Measurements from ENCODE around the gene RPRM. TPM values are rescaled to one million over a fixed set of nuclear protein-coding genes. Genes with fewer than 3 reads are reported as not detected.
"Not testable (repeated sequence)": the region's sequence is repeated elsewhere in the genome, so short reads cannot be mapped to it uniquely, and the experiment has no call there.

RPRM gene
- 2.8 TPM for polyA plus RNA-seq (2012; ENCODE audit: insufficient read depth, insufficient read length)

DNA sequence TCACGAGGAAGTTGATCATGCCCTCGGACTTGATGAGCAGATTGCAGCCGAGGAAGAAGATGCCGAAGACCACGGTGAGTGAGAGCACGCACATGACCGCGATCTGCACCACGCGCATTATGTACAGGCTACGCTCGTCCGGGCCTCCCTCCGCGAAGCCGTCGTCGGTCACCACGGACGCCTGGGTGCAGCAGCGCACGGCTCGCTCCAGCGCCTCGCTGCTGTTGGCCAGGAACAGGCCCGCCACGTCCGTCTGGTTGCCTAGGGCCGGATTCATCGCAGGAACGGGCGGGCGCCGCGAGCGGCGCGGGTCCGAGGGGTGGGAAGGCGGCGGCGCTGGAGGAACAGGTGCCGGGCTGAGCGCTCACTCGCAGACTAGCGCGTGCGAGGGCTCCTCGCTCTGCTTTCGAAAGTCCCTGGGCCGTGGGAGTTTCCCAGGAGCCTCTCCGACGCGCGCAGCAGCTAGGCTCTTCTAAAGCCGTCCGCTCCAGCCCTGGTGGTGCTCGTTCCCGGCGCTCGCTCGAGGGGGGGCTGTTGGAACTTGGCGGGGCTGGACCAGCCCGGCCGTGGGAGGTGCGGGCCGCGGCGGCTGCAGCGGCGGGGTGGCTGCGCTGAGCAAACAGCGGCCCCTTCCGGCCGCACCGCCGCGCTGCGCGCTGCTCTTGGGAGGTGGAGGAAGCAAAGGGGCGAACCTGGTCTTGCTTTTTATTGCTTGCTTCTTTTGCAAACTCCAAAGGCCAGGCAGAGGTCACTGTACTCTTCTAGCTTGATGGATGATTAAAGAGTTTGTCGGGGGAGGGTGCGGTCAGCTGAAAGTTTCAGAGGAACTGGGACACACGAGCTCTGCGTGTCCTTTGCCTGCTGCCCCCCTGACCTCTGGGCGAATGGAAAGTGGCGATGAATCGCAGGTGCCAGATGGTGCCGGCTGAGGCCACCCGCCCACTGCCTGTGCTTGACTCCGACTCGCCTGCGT is at the start of gene RPRM:
Gene RPRM (minus strand): TSS at position 474 of the 973 bp plus-strand sequence. CDS start 197 bp downstream, at position 277.
- H3K4me3 ChIP-seq (ENCODE audit: low read length) = peak within 1 kb of the TSS; percentile 27
- no peak for DNase-seq (ENCODE audit: low read depth, low spot score)

DNA sequence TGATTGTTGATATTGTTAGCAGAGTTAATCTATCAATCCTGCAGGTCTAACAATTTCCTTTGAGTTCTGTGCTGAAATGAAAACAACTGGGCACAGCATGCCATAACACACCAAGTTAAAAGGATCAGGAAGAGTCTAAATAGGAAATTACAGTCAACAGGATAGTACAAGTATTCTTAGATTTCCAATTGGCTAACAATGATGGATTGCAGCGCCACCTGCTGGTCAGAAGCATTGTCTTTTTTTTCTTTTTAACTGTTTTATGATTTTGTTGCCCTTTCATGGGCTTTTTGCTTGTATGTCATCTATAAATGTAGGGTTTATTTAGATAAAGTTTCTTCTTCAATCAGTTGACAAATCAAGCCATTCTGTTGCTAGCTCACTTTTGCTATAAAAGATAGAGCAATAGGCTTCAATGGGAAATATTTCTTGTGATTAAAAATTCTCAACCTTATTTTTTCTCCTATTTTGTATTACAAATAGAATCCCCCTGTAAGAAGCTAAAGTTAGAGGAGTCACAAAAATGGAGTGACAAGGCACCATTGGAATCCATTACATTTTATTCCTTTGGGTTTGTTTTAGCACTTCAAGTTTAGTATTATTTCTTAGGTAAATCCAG is 40.8 kb upstream of the RPRM start:
- peak; percentile 54 for DNase-seq (ENCODE audit: low read depth, low spot score)
- H3K4me3 ChIP-seq (ENCODE audit: low read length) = no peak overlapping the region

DNA sequence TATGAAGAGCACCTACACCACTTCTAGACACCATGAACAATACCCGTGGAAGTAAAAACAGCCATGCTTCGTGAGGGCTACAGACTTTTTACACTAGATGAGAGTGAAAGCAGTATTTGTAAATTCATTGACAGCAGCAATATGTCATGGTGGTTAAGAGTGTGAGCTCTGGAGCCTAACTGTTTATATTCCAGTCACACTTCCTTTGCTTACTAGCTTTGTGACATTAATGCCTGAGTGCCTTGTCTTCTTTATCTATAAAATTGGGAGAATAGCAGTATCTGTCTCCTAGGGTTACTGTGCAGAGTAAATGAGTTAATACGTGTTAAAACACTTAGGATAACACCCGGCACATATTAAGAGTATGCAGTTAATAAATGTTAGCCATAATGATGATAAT is 33.8 kb upstream of the RPRM start:
- DNase-seq (ENCODE audit: low read depth, low spot score) = no peak
- H3K4me3 ChIP-seq (ENCODE audit: low read length) = no peak overlapping the region

DNA sequence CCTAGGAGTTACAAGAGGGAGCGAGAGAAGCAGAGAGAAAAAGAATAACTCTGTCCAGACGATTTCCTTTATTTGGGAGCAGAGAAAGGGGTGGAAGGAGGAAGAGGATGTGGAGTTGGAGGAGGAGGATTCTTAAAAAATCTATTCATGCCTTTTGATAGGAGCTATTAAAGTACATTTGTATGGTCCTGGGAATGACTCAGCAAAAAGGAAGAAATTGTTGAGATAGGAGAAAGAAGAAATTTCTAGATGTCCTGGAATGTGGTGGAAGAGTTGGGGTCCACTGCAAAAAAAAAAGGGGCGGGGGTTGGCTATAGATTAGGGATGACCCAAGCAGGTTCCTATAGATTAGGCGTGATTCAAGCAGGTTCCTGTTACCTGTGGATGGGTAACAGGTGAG is 32.4 kb upstream of the RPRM start:
- H3K4me3 ChIP-seq (ENCODE audit: low read length) = no peak overlapping the region
- no peak for DNase-seq (ENCODE audit: low read depth, low spot score)

DNA sequence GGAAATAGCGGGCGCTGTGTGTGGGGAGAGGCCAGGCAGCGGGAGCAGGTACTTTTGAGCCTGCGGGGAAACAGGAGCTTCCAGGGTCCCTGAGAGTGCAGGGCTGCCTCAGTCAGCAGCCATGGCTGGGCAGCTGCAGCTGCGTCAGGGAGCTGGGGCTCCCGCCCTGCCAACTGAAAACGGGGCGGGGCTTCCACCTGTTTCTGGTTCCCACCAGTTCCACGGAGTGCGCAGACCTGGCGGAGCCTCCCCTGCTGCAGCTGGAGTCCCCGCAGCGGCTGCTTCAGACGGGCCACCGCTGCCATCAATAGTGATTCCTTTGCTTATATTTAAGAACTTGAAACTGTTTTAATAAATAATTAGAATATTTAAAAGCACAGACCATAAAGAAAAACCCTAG is 30.6 kb upstream of the RPRM start:
- DNase-seq (ENCODE audit: low read depth, low spot score) = peak; percentile 44

DNA sequence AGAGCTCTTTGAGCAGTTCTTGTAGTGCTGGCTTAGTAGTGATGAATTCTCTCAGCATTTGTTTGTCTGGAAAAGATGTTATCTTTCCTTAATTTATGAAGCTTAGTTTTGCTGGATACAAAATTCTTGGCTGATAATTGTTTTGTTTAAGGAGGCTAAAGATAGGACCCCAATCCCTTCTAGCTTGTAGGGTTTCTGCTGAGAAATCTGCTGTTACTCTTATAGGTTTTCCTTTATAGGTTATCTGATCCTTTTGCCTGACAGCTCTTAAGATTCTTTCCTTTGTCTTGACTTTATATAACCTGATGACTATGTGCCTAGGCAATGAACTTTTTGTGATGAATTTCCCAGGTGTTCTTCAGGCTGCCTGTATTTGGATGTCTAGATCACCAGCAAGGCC is 27.9 kb upstream of the RPRM start:
- DNase-seq (ENCODE audit: low read depth, low spot score); H3K4me3 ChIP-seq (ENCODE audit: low read length): not testable (repeated sequence)

More for the DNA sequence above, 30.6 kb upstream of the RPRM start:
- no peak overlapping the region for H3K4me3 ChIP-seq (ENCODE audit: low read length)

DNA sequence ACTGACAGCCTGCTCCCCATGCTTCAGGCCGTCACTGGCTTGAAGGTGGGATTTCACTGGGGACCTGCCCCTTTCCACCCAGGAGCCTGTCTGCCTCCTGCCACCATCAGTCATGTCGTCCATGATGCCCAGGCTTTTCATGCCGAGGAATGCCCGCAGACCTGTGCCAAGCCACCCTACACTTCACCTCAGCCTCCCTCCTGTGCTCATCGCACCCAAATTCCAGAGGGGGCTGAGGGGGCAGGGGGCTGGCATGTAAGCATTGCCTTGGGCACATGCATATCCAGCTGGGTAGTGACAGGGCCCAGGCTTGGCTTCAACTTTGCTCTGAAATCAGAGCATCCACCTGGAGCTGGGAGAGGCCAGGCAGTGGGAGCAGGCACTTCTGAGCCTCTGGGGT is 20.9 kb upstream of the RPRM start:
- no peak overlapping the region for H3K4me3 ChIP-seq (ENCODE audit: low read length)
- no peak for DNase-seq (ENCODE audit: low read depth, low spot score)

DNA sequence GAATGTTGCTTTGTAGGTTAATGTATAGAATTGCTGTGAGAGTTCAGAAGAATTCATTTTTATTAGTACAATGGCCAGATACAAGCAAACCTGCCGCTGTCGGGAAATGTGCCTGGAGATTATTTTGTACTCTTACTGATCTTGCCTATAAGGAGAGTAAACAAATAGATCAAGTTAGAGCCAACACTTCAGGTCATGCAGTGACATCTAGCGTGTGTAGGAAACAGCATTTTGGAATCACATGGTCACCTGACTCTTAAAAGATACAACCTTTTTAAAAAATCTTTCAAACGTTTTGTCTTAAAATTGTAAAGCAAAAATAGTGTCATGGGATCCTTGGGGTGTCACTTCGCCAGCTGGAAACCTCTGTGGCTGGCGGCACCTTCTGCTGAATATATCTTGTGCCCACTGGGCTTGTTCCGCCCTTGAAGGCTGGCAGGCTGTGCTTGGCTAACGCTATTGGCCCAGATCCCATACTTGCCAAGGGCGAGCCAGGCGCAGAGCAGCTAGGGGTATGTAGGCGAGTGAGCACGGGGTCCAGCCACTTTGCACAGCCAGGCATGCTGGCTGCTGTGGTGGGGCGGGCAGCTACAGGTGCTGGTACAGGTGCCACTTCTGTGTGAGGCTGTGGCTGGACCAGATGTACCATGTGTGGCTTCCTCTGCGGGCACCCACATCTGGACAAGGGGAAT is 19.5 kb upstream of the RPRM start:
- DNase-seq (ENCODE audit: low read depth, low spot score) = no peak
- no peak overlapping the region for H3K4me3 ChIP-seq (ENCODE audit: low read length)

DNA sequence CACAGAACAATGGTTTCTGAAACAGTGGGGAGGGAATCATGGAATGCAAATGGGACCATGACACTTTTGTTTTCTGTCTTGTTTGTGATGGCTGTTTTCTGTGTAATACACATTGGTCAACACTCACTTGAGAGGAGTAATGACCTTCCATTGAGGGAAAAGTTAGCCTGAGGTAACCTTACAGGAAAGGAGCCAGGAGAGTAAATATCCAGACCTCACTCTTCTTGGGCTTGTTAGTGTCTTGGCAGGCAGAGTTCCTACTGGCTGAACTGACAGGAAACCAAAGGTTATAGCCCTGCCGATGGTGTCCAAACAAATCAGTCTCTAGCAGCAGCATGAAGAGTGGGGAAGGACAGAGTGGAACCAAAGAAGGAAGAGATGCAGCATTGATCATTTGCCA is 17.2 kb upstream of the RPRM start:
- H3K4me3 ChIP-seq (ENCODE audit: low read length) = no peak overlapping the region
- no peak for DNase-seq (ENCODE audit: low read depth, low spot score)

DNA sequence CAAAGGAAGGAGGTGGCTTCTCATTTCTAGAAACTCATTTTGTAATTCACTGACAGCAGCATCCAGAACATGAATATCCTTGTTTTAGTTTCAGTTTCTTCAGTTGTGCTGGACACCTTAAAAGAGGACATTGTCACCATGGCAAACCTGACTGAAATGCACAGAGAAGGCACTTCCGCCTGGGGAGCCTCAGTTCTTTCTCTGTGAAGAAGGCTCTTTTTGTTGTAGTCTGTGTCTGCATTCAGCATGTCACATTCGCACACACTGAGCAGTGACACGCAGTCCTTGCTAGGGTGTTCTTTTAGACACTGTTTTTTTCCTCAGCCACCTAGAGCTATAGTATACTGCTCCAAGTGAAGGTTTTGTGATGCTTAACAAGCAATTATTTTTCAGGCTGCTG is 9.5 kb upstream of the RPRM start:
- no peak for DNase-seq (ENCODE audit: low read depth, low spot score)
- no peak overlapping the region for H3K4me3 ChIP-seq (ENCODE audit: low read length)

DNA sequence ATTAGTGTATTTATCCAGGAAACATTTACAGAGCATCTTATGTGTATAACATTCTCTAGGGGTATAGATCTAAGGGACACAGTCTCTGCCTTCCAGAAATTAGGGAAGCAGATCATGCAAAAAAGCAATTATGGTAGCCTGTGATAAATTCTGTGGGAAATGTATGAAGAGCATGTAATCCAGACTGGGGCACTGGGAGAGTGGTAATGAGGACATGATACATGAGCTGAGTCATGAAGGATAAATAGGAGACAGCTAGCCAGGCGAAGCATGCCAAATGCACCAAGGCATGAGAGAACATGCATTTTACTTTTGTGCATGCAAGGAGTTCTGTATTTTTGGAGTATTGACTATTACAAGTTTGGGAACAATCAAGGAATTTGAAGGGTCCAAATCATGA is 8.9 kb upstream of the RPRM start:
- no peak overlapping the region for H3K4me3 ChIP-seq (ENCODE audit: low read length)
- DNase-seq (ENCODE audit: low read depth, low spot score) = no peak

DNA sequence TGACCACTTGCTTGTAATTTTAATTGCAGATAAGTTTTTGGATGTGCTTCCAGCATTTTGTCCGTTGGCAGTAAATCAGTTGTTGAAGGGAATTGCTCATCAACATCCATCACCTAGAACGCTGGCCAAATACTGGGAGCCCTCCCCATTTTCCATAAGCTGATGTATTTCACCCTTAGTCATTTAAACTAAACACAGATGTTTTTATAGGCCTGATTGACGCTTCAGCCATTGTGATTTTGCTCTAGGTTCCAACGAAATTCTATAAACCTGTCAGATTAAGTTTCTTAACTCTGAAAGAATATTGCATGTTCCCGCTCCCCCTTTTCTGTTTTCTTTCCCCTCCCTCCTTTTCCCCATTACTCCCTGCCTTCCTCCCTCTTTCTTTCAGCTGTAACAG is 1.0 kb upstream of the RPRM start:
- DNase-seq (ENCODE audit: low read depth, low spot score) = no peak
- H3K4me3 ChIP-seq (ENCODE audit: low read length) = no peak overlapping the region

DNA sequence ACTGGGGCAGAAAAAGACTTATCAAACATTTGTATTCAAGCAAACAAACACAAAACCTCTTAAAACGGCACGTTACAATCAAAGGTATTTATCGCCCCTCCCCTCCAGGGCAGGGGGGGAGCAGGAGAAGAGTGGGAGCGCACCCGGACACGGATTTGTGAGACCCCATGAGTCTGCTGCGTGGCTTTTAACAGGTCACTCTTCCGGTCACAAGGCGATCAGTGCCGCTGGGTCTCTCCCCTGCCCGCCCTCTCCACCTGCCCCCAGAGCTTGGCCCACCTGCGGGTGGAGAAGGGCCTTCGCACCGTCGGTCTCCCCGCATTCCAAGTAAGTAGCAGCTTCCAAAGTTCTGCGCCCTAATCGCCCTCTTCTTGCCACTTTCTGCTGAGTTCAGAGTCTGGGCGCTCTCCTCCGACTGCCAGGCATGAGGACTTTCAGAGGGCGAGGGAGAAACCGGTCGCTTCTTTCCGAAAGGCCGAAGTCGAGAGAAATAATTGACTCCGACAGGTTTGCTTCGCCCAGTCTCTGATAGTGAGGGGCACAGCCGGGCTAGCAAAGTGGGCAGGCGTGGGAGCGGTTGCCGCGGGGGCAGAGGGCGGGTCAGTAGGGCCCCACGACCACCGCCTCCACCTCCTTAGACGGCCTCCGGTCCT is 800 bp downstream of the RPRM start:
- H3K4me3 ChIP-seq (ENCODE audit: low read length) = no peak overlapping the region
- no peak for DNase-seq (ENCODE audit: low read depth, low spot score)

DNA sequence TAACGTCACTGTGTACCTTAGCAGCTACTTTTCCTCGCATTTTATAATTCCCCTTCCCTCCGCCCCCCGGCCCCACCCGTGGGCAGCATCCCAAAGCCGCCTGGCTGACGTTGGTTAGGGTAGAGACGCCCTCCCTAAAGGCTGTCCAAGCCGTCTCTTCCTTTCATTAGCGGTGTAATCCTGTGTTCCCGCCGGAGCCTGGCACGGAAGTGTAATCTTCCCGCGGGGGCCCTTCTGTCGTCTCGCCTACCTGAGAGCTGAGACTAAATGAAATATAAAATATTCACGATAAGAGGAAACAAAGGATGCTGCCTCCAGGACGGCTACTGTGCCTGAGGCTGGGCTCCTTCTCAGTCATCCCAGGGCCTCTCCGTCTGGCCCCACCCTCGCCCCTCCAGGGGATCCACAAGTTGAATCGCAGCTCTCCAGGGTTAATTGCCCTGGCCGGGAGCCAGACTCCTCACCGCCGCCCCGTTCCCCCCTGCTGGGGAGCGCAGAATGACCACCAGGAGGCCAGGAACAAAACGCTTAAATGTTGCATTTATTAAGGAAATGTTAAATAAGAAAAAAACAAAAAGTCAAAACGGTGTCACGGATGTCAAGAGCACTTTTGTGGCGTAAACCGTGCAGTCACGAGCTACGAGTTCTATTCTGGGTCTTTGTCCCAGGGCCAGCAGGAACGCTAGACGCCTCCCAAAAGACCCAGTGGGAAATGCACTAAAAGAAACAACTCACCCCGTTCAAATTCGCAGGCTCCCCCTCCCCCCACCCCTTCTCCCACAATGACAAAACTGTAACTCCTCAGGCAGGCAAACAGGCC is 1.5 kb downstream of the RPRM start:
- DNase-seq (ENCODE audit: low read depth, low spot score) = no peak
- H3K4me3 ChIP-seq (ENCODE audit: low read length) = no peak overlapping the region

DNA sequence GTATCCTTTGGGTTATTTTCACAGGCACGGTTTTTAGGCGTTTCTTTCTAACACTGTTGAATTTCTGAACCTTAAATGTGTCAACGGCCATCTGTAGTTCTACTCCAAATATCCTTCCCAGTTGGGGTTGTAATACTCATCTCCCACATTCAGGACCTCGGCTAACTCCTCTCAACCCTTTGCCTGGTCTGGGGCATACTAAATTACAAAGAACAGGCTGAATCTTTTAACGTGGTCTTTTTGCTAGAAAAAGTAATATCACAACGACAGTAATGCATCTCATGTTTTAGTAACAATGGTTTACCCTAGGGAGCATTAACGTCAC is 2.1 kb downstream of the RPRM start:
- no peak for DNase-seq (ENCODE audit: low read depth, low spot score)
- H3K4me3 ChIP-seq (ENCODE audit: low read length) = no peak overlapping the region

DNA sequence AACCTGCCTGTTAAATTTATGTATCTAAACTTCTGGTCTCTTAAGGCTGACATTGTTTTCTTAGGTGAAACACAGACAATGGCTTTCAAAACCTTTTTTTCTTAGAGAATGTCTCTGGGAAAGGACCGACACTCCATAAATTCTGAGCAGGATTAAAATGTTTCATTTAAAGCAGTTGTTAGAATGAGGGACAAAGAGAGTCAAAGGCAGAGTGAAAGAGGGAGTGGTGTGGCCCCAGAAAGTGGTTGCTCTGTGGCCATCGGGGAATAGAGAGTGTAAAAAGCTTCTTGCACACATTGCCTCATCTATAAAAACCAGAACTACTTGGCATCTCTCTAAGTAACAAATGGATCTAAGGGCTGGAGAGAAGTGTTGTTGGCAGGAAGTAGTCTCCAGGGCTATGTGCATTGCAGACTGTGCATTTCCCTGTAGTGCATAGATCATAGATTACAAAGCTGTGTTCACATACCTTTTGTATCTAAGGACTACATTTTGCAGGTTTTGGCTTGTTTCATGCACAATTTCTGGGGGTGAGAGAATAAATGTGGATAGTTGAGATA is 3.6 kb downstream of the RPRM start:
- no peak for DNase-seq (ENCODE audit: low read depth, low spot score)

DNA sequence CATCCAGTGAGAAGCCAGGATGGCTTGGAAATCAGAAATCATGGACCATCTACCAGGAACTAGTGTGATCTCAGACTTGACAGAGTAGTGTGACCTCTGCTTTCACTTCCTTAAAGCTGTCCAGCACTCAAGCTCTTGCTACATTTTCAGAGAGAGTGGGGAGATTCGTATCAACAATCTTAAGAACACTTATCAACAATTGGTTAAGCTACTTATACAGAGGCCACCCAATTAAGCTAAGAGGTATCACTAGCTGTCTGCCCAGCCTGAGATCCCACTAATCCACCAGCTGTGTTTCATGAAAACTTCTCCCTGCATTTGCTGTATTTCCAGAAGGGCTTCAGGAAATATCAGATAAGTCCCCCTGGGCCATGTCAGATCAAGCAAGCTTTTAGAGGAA is 4.2 kb downstream of the RPRM start:
- no peak for DNase-seq (ENCODE audit: low read depth, low spot score)
- no peak overlapping the region for H3K4me3 ChIP-seq (ENCODE audit: low read length)

More for the DNA sequence above, 3.6 kb downstream of the RPRM start:
- H3K4me3 ChIP-seq (ENCODE audit: low read length) = no peak overlapping the region

DNA sequence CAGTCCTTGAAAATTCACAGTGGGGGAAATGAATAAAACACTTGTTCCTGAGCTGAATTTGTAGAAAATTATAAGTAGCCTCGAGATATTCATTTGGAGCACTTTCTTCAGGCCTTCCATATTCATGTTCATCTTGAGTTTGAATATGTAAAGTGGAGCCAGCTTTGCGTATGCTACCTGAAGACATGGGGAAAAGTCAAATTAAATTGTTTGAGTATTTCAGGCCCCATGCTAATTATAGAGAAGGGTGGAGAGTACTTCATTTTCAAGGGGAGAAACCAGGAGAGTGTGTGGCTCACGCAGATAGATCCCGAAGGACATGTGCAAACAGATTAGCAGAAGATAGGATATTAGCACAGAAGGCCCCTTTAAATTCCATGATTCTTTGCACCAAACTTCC is 7.7 kb downstream of the RPRM start:
- DNase-seq (ENCODE audit: low read depth, low spot score) = no peak
- H3K4me3 ChIP-seq (ENCODE audit: low read length) = no peak overlapping the region

All from Jurkat, Clone E6-1 (cell line).